Stimulated activated CD4-positive, alpha-beta T cell treated with anti-CD3 and anti-CD28 coated beads, Interleukin-12 subunit alpha, Interleukin-12 subunit beta, amount 100 ng/mL, for 4 hours (primary cell): ENCODE results near the gene SH2D3A.
"Not testable (repeated sequence)": the region's sequence is repeated elsewhere in the genome, so short reads cannot be mapped to it uniquely, and the experiment has no call there.

Source experiments
- DNase-seq: peaks from one replicate; pipeline ENCODE4 v3.0.0-alpha.2; 2020

SH2D3A gene

DNA sequence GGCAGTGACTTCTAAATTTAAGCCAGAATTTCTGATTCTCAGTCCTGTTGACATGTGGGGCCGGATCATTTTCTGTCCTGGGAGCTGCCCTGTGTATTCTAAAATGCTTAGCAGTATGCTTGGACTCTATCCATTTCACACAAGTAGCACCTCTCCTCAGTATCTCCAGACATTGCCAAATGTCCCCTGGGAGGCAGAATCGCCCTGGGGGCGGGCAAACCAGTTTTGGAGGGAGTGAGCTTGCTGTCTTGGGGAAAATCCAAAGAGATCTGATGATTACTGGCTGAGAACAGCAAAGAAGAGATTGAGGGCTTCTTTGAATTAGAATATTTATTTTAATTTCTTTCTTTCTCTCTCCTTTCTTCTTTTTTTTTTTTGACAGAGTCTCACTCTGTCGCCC lies 21.7 kb upstream of the SH2D3A start:
- no peak for DNase-seq

DNA sequence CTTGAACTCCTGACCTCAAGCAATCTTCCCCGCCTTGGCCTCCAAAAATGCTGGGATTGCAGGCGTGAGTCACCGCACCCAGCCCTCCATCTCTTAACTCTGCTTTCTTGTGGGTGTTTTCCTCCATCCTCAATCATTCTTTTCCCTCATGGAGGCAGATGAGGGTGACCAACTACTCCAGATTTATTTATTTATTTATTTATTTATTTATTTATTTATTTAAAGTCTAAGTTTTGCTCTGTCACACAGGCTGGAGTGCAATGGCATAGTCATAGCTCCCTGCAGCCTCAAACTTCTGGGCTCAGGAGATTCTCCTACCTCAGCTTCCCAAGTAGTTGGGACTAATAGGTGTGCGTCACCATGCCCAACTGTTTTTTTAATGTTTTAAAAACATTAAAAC lies 20.2 kb upstream of the SH2D3A start:
- DNase-seq = no peak

- no peak for DNase-seq
These were observed 12.0 kb upstream of the SH2D3A start for GRCh38 chr19:6779206-6779605.

DNA sequence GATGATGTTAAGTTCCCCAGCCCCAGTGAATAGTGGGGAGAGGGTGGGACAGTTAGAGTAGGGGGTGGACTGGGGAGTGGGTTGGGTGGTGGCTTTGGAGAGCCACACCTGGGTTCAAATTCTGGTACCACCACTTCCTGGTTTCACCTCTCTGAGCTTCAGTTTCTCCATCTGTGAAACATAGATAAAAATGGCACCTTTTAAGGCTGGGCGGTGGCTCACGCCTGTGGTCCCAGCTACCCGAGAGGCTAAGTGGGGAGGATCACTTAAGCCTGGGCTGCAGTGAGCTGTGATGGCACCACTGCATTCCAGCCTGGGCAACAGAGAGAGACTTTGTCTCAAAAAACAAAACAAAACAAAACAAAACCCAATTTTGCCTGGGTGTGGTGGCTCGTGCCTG lies 11.2 kb upstream of the SH2D3A start:
- no peak for DNase-seq

GRCh38 chr19:6777434-6777833 lies 10.2 kb upstream of the SH2D3A start:
- no peak for DNase-seq

DNA sequence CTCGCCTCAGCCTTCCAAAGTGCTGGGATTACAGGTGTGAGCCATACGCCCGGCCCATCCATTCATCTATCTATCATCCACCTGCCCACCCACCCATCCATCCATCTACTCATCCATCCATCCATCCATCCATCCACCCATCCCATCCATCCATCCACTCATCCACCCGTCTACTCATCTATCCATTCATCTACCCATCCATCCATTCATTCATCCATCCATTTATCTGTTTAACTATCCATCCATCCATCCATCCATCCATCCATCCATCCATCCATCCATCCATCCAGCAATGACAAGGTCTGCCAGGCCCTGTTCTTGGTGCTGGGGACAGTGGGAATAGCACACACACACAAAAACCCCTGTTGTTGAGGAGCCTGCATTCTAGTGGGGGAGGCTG lies 9.8 kb upstream of the SH2D3A start:
- no peak for DNase-seq

- DNase-seq = not testable (repeated sequence)
These were observed 8.8 kb upstream of the SH2D3A start for GRCh38 chr19:6776045-6776444.

GRCh38 chr19:6774821-6775707 lies 7.8 kb upstream of the SH2D3A start:
- no peak for DNase-seq

DNA sequence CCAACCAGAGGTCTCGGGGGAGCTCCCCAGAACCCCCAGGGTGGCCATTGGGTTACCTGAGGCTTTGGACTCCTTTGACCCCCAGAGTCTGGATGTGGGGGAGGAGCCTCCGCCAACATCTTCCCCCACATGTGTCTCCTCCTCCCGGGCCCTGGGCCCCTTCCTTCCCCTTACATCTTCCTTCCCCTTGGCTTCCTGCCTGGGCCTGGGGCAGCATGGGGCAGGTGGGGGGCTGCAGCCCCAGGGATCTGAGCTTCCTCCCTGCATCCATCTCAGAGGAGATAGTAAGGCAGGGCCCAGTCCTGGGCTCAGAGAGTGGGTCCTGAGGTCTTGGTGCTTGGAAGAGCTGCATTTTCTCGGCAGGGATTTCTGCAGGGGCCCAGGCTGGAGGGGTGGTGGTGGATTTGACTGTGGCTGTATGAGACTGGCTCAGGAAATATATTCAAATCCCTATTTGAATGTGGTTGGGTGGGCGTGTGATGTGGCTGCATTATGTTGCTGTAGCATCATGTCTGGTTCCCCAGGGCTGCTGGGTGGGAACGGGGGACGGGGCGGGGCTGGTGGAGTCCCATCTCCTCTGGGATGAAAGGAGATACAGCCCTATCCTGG lies 6.2 kb upstream of the SH2D3A start:
- peak; percentile 40 for DNase-seq

- DNase-seq = no peak
These were observed 5.7 kb upstream of the SH2D3A start for GRCh38 chr19:6772866-6773322.

GRCh38 chr19:6772028-6772865 lies 5.0 kb upstream of the SH2D3A start, which contains the start of gene VAV1:
TSS of gene VAV1 (plus strand) at chr19:6772708. CDS start at chr19:6772808, 100 bp downstream.
- peak; percentile 75 for DNase-seq

- DNase-seq = not testable (repeated sequence)
These were observed 4.4 kb upstream of the SH2D3A start for GRCh38 chr19:6771648-6772027.

- no peak for DNase-seq
These were observed 1.9 kb upstream of the SH2D3A start for GRCh38 chr19:6769006-6769619.

GRCh38 chr19:6768236-6768785 lies 1.1 kb upstream of the SH2D3A start:
- DNase-seq = no peak

DNA sequence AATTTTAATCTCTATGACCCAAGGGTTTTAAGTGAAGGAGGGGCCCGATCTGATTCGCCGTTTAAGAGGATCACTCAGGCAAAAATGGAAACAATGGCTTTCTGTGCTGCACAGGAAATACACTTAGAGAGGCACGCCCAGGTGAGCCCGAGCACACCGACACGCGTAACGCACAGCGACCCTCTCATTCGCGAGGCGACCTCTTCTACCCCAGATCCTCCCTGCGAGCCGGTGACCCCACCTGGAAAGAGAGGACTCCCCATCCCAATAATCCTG lies 216 bp downstream of the SH2D3A start:
- DNase-seq = no peak

DNA sequence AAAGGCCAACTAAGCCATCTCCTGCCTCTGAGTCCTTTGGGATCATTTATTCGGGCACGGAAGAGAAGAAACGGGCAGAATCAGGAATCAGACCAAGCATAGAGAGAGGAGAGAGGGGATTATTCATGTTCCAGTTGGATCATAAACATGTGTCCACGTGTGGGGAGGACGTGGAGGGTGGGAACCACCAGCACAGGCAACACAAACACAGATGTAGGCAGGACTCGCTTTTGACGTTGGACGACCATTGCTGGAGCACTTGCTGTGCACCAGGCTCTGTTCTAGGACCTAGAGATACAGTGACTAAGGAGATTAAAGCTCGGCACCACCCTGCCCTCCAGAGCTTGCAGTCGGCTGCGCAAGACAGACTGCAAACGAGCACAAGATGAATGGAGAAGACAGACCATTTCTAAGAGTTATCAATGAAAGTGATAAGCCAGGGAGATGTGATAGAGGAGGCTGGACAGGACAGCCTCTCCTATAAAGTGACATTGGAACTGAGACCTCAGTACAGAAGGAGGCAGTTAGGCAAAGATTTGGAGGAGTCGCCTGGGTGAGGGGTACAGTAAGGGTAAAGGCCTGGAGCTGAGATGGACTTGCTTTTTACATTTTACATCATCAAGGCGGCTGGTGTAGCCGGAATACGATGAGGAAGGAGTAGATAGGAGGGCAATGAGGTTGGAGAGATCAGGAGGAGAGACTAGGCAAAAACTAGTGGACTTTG lies 716 bp downstream of the SH2D3A start:
- no peak for DNase-seq

- no peak for DNase-seq
These were observed 1.4 kb downstream of the SH2D3A start for GRCh38 chr19:6765738-6766356.

GRCh38 chr19:6762253-6762797 lies 4.9 kb downstream of the SH2D3A start:
- not testable (repeated sequence) for DNase-seq

- DNase-seq = no peak
These were observed 6.1 kb downstream of the SH2D3A start for GRCh38 chr19:6761053-6761676.

GRCh38 chr19:6760606-6761005 lies 6.6 kb downstream of the SH2D3A start:
- DNase-seq = no peak
